ENCODE data around the gene AHR.

GRCh38 chr7:17380736-17381662, 82.5 kb downstream of the AHR start:
- TF ChIP-seq CTCF (IDR thresholded peaks at IDR 0.05): no peak
- no peak for TF ChIP-seq POLR2A (IDR thresholded peaks at IDR 0.05)

All from stomach (tissue), 4 donors.